KG1 (cell line): ENCODE data around the gene PPP3CA.
"Not testable (repeated sequence)": the region's sequence is repeated elsewhere in the genome, so short reads cannot be mapped to it uniquely, and the experiment has no call there.

Experiments
- DNase-seq: peaks from one replicate; lab custom pipeline; 2025; lab: John Stamatoyannopoulos, UW

The PPP3CA gene

DNA sequence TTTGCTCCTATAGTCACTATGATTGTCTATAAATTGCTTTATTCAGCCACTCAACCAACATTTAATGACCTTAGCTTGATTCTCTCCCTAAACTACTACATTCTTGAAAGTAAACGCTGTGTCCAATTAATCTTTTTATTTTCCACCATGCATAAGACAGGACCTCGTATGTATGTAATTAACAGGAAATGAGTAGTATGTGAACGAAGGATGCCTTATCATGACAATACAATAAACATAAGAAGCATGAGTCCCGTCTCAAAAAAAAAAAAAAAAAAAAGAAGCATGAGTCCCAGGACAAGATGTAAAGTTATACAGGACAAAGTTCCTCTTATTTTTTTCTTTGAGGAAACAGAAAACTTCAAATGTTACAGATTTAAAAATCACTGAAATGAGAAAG, 92.5 kb downstream of the PPP3CA start:
- no peak for DNase-seq

DNA sequence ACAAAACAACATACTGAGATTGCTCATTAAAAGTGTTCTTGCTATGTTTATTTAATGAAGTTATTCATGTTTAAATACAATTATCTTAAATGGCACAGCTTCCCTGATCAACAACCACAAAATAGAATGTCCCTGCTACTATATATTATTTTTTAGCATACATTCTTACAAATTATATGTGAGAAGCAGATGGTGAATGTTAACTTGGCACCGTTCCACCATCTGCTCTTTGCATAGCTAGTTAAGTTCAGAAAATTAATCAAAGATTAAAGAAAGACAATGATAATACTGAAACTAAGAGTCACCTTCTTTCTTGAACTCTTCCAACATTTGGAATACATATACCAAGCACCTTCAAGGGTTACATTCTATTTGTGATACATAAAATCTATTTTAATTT, 94.2 kb downstream of the PPP3CA start:
- DNase-seq = no peak

DNA sequence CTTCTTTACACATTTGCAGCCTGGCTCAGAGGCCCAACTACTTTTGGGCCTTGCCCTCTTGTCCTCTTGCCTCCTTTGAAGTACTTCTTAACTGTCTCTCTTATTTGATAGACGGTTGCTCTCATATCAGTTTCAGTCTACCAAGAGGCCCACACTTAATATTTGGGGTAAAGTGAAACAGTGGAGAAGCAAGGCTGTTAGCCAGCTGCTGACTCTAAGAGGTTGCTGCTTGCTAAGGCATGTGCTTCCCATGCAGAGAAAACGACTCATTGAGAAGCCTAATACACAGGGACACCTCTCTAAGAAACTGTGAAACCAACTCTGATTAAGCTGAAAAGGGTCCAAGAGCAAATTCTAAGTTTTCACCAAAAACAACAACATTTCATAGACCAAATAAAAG, 94.6 kb downstream of the PPP3CA start:
- no peak for DNase-seq

DNA sequence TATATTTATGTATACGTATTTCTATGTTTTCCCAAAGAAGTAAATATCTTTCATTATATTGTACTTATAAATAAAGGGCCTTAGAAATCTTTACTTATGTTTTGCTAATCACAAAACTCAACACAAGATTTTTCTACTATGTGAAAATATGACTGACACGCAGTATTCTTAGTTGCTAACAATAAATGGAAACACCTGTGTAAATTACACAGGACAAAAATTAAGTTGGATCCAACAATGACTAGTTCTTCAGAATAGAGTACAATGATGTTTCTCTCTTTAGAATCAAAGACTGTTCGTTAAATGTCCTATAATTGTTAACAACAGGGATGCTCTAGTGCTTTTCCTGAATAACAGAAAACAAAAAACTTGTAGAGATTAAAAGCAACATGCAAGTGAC, 96.1 kb downstream of the PPP3CA start:
- DNase-seq = no peak

DNA sequence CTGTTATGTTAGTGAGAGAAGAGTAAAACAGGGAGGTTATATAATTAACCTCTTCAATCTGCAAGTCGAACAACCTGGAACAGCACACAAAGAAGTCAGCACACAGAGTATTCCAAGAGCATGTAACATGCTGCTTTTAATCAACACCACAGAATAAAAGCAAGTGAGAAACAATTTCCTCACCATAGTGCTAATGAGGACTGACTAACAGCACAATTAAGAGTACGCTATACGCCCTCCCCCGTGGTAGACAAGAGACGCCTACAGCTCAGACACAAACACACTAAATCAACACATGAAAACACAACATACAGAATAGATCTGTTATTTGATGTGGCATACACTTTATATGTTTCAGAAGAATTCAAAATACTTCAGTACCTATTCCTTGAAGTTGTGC, 103.0 kb downstream of the PPP3CA start:
- DNase-seq = no peak

DNA sequence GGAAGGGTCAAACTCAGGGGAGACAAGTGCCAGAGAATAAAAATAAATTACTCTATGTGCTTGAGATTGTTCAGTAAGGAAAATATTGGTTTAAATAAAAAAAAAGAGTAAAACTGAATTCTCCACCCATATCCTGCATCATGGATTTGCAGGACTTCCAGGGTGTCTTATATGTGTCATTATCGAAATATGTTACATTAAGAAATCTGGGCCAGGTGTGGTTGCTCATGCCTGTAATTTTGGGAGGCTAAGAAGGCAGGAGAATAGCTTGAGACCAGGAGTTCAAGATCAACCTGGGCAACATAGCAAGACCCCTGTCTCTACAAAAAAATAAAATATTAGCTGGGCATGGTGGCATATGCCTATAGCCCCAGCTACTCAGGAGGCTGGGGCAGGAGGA, 104.9 kb downstream of the PPP3CA start:
- no peak for DNase-seq

DNA sequence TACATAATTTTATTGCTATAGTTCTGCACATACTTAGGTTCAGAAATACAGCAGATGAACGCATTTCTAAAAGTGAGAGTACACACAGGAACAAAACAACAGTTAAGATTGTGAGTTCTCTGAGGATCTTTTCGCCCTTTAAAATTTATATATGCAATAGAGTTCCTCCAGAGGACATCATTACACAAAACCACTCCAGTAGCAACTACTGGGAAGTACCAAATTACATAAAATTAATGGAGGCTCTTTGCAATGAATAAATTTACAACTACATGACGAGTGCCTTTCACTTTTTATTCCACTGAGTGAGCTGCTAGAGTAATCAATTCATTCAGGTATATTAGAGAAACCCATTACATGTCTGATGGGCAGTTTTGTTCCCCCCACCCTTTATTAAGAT, 107.2 kb downstream of the PPP3CA start:
- DNase-seq = no peak

DNA sequence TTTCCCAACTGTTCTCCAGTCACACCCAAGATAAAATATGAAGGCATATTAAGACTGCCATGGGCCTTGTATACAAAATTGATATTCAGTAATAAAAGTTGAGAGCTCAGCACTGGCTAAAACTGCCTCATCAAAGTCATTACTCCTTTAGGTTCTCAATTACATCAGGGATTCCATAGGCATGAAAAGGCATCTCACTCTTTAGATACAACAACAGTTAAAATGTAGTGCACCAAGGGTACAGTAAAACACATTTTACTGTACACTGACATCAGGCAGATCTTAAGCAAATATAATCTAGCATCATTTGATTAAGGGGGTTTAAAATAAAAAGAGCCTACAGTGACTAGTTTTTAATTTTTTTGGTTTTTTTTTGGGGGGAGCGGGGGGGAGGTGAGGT, 107.7 kb downstream of the PPP3CA start:
- DNase-seq = no peak

DNA sequence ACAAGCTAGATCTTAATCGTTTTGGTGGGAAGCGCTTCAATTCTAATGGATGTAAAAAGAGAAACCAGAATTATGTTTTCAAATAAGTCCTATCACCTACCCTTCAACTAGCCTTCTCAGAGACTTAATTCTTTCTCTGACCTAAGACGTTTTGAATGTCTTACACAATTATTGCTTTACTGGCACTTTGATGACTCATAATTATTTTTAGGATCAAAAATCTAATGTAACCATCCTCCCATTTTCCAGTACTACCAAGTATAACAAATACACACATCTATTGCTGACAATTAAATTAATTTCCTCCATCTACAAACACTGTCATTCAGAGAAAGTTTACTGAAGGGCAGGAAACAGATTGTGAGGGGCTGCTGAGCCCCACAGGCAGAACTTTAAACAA, 108.6 kb downstream of the PPP3CA start:
- no peak for DNase-seq

DNA sequence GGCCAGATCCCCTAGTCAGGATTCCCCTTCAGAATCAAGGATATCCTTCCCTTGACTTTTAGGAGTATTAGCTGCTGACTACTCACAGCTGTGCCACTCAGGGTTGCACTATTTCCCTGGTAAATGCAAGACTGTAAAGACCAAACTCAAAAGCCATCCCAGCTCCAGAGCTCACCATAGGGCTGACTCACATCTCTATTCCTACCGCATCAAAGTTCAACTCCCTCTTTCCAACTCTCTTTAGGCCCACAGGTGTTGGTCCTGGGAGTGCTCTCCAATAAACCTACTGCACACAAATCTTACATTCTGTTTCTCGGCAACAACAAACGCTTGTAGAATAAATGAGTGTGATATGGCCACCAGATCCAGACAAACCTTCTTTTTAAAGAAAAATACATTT, 109.6 kb downstream of the PPP3CA start:
- DNase-seq = no peak

DNA sequence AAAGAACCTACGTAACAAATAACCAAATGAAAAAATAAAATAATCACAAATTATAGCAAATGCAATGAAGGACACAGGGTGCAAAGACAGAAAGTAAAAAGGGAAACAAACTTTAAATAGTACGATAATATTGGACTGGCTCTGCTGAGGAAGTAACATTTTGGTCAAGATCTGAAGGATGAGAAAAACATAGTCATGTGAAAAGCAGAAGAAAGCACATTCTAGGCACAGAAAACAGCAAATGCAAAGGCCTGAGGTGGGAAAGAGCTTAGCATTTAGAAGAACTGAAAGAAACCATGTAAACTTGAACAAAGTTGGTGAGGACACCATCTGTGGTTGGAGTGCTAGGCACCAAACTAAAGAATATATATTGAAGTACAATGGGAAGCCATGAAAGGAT, 111.2 kb downstream of the PPP3CA start:
- DNase-seq = no peak

DNA sequence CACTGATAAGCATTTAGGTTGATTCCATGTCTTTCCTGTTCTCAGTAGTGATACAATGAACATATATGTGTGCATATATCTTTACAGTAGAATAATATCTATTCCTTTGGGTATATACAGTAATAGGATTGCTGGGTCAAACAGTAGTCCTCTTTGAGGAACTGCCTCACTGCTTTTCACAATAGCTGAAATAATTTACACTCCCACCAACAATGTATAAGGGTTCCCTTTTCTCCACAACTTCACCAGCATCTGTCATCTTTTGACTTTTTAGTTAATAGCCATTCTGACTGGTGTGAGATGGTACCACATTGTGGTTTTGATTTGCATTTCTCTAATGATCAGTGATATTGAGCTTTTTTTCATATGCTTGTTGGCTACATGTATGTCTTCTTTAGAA, 113.2 kb downstream of the PPP3CA start:
- not testable (repeated sequence) for DNase-seq

DNA sequence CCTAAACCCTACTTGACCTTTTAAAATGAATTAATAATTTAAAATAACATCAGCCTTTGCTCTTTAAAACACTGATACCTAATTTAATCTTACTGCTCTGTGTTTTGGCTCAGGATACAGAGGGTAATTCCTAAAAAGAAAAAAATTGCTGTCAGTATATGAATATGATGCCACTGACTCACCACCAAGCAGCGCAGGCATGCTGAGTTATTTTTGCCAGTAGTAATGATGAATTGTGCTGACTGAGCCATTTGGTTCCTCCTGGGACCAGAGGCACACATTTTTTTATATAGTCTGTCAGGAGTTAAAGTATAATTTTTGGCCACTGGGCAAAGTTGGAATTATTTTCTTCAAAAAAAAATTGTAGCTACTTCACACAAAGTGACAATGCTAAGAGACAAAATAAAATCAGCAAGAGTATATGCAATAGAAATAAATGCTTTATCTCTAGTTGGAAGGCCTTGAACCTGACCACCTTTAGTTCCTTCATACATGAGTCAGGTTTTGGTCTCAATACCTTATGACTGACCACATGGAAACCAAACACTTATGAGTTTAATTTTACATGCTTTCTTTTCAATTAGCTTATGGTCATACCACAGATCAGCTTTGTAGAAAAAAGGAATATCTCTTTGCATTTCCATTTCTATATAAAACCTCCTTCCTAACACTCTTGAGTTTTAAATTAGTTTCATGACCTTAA, 115.1 kb downstream of the PPP3CA start:
- no peak for DNase-seq

DNA sequence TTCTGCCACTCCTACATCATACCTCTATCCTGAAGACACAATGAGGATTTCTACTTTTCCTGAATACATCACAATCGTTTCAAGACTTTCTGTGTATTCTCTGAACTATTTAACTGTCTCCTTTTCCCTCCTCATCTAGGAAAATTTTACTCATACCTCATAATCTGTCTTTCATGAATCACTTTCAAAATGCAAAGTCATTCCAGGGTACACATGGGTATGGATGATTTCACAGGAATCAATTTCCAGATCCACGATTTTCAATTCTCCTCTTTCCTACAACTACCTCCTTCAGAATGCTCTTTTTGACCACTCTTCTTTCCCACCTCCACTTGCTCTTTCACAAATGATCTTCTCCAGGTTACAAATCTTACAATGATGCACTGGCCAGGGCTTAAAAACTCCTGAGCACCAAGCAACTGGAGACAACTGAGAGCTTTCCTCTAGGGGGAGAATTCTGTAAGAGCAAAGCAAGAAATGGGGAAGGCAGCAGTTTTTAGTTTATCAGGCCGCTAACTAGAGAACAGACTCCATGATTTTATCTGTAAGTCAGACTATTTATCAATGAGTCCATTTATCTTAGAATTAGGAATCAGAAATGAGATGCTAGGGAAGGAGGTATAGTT, 116.4 kb downstream of the PPP3CA start:
- no peak for DNase-seq

DNA sequence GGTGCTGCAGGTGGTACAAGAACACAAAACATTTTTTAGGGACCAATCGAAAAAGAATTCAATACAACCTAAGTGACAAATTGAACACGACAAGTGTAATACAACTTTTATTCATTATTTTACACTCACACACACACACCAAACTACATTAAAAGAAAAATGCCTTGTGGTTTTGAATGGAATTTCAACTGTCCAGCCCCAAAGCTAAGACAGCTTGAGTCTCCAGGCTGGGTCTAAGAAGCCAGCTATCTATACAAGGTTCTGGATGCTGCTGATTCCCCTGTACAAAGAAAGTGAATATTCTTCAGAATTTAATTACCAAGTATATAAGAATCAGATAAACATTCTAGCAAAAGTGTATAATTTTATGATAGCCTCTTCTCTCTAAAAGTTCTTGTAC, 118.2 kb downstream of the PPP3CA start:
- no peak for DNase-seq

DNA sequence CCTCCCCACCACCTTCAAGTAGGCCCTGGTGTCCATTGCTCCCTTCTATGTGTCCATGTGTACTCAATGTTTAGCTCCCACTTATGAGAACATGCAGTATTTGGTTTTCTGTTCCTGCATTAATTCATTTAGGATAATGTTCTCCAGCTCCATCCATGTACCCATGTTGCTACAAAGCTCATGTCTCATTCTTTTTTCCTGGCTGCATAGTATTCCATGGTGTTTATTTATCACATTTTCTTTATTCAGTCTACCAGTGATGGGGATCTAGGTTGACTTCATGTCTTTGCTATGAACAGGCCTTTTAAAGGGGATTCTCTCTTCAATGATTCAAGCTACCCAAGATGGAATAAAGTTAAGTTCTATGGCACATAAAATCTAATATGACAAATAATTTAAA, 119.6 kb downstream of the PPP3CA start:
- DNase-seq = no peak

DNA sequence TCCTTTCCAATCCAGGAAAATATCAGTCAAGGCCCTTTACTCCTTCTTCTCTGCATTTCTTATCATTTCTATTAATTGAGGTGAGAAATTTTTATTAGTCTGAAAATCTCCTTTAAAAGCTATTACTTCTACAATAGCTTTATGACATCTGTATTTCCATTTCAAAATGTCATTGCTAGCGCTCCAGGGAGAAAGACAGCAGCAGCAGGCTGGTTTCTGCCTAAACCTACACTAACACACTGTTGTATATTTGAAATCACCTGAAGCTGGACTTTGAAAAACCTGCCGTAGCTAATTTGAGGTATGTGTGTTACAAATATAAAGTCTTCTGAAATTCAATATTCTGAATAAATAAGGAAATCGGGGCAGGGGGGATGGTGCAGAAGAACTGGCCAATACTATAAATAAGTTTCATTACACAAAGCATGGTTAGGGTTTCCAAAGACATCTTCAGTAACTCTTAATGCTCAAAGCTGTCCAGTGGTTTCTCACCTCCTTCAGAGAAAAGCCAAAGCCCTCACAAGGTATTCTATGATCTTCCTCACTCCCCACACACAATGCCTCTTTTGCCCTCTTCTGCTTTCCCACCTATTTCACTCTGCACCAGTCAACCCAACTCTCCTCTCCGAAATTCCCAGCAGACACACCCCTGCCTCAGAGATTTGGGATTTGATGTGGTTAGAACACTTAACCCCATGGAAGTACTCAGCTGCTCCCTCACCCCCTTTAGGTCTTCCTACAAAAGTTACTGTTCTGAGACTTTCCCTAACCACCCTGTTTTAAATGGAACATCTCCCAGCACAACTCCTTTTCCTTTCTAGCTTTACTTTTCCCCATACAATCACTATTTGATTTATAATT, 122.7 kb downstream of the PPP3CA start:
- no peak for DNase-seq

DNA sequence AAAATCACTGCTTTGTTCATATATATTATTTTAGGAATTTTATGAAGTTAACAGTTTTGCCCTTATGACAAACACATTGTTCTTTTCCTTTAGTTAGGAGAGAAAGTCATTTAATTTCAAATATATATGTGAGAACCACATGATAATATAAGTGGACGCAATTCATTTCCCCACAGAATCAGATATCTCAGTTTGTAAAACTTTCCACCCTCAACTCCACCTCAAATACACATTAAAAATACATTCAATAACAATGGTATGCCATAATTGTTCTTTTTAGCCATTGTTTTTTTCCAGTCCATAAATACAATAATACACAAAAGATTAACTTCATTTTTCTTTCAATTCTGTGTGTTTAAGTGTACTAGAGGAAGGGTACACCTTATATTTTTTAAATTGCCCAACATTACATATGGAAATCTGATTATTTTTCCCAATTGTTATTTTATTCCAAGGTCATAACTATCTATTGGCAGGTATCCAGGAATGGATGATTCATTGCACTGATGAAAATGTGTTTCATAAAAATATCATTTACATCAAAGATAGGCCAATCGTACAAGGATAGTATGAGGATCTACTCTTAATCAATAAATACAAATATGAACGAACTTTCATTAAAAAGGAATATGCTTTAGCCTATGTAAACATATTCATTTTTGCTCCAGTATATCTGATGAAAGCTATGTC, 125.0 kb downstream of the PPP3CA start:
- DNase-seq = no peak

DNA sequence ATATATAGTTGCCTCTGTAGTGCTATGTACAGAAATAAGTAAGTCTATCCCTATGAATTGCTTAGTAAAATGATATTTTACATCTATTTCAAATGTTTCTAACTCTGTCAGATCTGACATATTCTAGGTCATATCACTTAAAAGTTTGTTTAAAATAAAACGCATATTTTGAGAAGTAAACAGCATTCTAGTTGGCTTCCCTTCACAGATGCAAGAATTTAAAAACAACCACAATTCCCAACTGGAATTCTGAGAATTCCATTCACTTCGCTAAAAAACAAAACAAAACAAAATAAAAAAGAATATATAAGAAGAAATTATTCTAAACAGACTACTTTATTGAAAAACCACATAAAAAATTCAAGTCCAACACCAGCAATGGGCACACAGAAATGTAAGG, 126.0 kb downstream of the PPP3CA start:
- DNase-seq = no peak

DNA sequence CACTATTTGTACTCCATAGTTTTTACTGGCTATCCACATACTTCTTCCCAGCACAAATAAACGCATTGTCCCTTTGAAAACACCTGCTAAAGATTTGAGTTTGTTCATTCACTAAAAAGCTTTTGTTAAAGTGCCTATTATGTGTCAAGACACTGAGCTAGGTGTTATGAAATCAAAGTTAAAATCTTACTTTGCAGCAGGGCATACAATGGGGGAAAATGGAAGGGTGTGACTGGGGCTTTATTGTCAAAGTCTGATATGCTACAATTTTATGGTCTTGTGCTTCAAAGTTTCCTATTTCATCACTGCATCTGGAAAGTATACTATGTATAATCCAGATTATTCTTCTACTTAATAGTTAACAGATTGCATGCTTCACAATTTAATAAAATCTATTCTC, 128.4 kb downstream of the PPP3CA start:
- no peak for DNase-seq

DNA sequence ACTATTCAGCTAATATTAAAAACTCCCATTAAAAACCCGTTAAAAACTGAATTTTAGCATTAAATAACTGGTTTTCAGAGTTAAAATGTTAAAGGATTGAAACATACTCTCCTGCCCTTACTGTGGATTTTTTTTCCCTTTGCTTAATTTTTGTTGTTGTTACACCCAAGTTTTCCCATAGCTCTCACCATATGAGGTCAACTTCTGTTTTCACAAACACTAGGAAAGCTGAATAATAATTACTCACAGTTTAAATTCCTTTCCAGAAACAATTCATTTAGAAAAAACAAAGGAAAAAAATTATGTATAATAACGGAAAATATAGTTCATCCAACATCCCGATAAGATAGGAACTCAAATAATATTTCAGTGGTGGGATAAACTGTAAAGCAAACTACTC, 129.0 kb downstream of the PPP3CA start:
- no peak for DNase-seq

DNA sequence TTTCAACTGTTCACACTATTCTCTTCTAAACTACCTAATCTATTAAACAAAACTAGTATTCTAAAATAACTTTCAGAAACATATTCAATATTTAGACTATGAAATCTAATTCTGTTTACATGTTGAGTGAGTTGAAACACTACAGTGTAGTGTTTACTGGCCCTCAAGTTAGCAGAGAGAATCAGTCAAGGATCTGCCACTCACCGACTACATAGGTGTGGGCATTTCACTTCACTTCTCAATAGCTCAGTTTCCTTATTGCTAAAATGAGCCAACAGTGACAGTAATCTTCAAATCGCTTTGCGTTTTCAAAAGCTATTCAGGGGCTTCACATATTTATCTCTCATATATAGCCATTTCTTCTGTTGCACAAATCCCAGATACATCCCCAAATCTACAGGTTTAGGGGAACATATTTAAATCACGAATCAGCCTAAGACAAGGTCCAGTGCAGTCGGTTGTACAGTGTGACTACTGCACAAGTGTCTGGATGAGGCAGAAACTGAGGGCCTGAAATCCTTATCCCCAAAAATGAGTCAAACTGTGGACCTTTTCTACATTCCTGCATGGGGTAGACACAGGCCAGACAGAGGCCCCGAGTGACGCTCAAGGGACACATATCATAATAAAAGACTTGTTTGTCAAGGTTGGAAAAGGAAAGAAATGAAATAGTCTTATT, 129.8 kb downstream of the PPP3CA start:
- no peak for DNase-seq
